GM19438 (cell line): ENCODE data around the gene BACH1.

Source experiments
- ATAC-seq: cut with Tn5 transposase; IDR thresholded peaks from one replicate; pipeline ENCODE4 v1.9.1; 2021; ENCODE audit warnings: low read depth; ENCODE audit not compliant: unreplicated experiment

BACH1 gene

GRCh38 chr21:29372063-29372802 lies 73.5 kb downstream of the BACH1 start:
- ATAC-seq = peak; percentile 81

DNA sequence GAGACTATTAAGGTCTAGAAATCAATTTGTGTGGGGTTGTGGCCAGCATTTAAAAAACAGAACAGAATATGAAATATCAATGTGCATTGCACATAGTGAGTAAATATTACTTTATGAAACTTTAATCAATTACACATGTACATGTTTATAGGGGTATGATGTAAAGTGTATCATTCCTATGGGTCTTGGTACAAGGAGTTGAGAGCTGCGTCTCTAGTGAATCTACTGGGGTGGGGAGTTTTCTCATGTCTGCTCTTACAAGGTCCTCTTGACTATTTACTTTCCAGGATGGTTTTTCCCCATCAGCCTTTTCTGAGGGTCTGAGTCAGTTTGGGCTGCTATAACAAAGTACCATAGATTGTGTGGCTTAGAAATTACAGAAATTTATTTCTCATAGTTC lies 75.8 kb downstream of the BACH1 start:
- ATAC-seq = no peak

- ATAC-seq = no peak
Observed at GRCh38 chr21:29376556-29376955, 77.8 kb downstream of the BACH1 start.

DNA sequence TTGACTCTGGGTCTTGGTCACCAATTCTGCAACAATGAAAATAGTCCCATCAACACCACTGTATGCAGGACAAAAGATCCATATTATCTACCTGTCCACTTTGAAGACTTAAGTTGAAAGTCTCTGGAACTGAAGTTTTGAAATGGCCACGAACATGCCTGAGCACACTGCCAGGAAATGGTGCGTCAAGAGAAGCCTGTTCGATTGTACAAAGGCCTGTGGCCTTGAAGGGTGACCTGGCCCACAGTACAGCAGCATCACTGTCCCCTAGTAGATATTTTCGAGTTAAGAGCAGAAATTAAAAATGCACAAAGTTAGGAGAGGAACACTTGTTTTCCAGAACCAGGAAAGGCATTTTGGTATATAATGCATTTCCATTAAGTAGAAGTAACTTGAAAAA lies 78.5 kb downstream of the BACH1 start:
- no peak for ATAC-seq

DNA sequence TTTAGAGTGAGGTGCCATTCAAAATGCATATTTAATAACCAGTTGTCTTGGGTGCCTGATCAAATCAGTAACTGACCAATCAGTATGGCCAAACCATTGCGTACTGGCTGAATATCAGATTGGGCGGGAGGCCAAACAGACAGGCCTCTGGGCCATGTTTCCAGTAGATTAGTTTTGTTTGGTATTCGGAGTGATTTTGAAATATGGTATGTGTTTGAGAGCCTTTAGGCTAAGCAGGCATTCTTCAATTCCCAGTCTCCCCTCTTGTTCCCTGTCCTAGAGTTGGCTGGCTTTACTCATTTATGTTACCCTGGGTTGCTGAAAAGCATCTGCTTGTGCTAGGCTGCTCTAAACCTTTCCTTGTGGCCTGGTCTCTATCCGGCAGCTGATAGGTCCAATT lies 80.1 kb downstream of the BACH1 start:
- no peak for ATAC-seq

GRCh38 chr21:29379517-29380054 lies 80.9 kb downstream of the BACH1 start:
- ATAC-seq = no peak

DNA sequence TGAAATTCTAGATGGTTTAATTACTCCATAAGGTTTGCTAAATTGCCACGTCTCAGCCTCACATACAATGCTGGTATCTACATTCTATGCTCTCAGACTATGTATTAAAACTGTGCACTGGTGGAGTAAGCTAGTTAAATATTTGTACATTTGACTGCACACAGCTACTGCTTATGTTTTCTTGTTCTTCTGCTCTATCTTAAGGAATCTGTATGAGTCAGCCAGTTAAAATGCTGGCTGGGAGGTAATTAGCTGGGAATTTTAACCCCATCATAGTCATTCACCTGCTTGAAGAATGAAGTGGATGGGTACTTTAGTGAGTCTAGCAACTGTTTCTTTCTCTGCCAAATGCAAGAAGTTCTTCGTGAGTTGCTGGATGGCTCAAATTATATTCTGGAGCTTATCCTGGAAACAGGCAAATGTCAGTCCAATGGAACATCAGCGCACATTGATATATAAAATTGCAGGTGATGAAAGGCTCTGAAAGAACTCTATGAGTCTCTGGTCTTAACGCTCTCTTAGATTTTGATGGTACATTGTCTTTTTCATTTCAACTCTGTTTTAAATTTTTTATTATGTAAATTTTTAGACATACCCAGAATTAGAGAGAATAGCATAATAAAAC lies 83.4 kb downstream of the BACH1 start:
- no peak for ATAC-seq

DNA sequence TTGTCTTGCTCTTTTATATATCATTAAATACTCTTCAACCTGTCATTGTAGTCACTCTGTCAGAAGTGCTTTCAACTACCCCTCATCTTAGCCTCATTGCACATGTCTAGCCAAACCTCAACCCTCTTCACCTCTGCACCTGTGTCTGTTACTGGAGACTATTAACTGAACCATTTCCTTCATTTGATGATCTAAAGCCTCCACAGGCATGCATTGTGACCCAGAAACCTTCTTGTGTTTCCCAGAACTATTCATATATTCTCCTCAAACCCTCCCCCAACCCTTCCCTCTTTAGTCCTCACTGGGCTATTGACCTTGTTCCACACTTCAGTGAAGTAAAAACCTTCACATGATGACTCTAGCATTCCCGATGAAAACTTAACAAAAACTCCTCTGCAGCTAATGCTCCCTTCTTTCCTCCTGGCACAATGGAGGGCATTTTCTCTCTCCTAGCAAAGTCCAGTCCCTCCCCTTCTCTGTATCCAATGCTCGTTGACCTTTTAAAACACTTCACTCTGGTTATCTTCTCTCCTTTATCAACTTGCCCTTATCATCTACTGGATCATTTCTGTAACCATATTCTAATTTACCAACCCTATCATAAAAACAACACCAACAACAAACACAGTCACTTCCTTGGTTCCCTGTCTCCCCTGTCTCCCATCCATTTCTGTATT lies 86.1 kb downstream of the BACH1 start:
- no peak for ATAC-seq

GRCh38 chr21:29385934-29386520 lies 87.3 kb downstream of the BACH1 start:
- no peak for ATAC-seq

DNA sequence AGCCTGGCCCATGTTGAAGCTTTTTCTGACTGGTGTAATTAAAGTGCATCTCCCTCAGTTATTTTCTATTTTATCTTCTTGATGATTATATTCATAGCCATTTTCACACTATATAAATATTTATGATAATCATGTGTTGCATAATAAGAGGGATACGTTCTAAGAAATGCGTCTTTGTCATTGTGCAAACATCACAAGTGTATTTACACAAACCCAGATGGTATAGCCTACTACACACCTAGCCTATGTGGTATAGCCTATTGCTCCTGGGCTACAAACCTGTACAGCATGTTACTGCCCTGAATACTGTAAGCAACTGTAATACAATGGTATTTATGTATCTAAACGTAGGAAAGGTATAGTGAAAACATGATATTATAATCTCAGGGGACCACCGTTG lies 88.1 kb downstream of the BACH1 start:
- no peak for ATAC-seq

- ATAC-seq = no peak
Observed at GRCh38 chr21:29387598-29387997, 88.9 kb downstream of the BACH1 start.

DNA sequence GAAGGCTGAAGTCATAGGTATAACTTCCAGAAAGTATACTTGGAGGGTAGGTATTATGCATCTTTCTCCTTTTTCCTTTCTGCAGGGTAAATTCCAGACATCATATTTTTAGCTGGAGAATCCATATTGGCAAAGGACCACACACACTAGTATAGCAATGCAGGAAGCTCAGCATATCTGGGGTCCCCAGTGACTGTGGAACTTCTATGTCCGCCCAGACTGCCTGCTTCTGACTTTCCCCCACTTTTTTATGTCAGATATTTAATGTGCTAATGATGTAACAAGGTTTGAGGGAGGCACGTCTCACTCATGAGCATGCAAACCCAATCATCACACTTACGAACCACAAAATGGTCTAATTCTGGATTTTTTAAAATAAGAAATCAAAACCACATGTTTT lies 90.4 kb downstream of the BACH1 start:
- ATAC-seq = no peak

DNA sequence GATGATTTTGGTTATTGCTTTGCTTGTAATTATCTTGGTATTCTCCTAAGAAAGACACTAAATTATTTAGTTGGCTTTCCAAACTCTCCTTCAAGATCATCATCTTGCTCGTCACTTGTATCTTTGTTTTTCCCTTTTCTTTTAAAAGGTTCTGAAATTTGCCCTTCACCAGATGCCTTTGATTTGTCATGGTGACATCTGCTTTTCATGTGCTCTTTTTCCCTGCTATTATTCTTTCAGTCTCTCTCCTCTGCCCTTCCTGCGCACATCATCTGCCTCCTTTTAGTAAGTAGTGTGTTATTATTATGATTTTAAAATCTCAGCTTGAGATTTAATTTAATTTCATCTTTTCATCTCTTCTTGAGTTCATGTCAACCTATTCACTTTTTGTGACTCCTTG lies 92.1 kb downstream of the BACH1 start:
- ATAC-seq = no peak

- no peak for ATAC-seq
Observed at GRCh38 chr21:29394051-29394450, 95.3 kb downstream of the BACH1 start.
